Neural cell (in vitro differentiated cells): ENCODE data around the gene SART3.
A peak's percentile ranks its signal among the peaks of the same experiment; 100 is the strongest.

Experiments used
- CTCF ChIP-seq: fragments of 450-650 bp; IDR thresholded peaks from 2 replicates; pipeline ENCODE4 v1.5.1; 2014; ENCODE audit warnings: antibody characterized with exemption, mild to moderate bottlenecking, moderate library complexity; ENCODE audit not compliant: poor library complexity, severe bottlenecking
- EP300 ChIP-seq: fragments of 450-650 bp; conservative IDR thresholded peaks from 2 replicates; pipeline ENCODE4 v1.6.1; 2014; ENCODE audit warnings: antibody characterized with exemption, mild to moderate bottlenecking, moderate library complexity; ENCODE audit not compliant: poor library complexity, severe bottlenecking
- EZH2 ChIP-seq: fragments of 200-600, 300-800 bp; shearing (Covaris generic), sonication (generic); IDR thresholded peaks from 2 replicates; pipeline ENCODE4 v1.6.1; 2014; ENCODE audit warnings: antibody characterized with exemption, low read length, borderline replicate concordance, mild to moderate bottlenecking; ENCODE audit not compliant: insufficient read depth, poor library complexity, severe bottlenecking
- MXI1 ChIP-seq: fragments of 450-650 bp; conservative IDR thresholded peaks from 2 replicates; pipeline ENCODE4 v1.6.1; 2014; ENCODE audit warnings: antibody characterized with exemption, mild to moderate bottlenecking; ENCODE audit not compliant: poor library complexity, severe bottlenecking
- POLR2AphosphoS5 ChIP-seq: IDR thresholded peaks from 2 replicates; pipeline ENCODE4 v1.6.1; 2012
- RAD21 ChIP-seq: fragments of 450-650 bp; conservative IDR thresholded peaks from 2 replicates; pipeline ENCODE4 v1.6.1; 2014; ENCODE audit warnings: antibody characterized with exemption, mild to moderate bottlenecking, moderate library complexity

GRCh38 chr12:108514973-108515814, 45.8 kb downstream of the SART3 start, which contains the start of gene FICD:
- TF ChIP-seq CTCF (peak; percentile 54), POLR2AphosphoS5 (peak; percentile 61), MXI1 (peak; percentile 63), EP300 (no peak), RAD21 (peak; percentile 47), EZH2 (no peak)
